ENCODE measurements around the gene ZNF267.
"Not testable (repeated sequence)": the region's sequence is repeated elsewhere in the genome, so short reads cannot be mapped to it uniquely, and the experiment has no call there.

ZNF267 gene

DNA sequence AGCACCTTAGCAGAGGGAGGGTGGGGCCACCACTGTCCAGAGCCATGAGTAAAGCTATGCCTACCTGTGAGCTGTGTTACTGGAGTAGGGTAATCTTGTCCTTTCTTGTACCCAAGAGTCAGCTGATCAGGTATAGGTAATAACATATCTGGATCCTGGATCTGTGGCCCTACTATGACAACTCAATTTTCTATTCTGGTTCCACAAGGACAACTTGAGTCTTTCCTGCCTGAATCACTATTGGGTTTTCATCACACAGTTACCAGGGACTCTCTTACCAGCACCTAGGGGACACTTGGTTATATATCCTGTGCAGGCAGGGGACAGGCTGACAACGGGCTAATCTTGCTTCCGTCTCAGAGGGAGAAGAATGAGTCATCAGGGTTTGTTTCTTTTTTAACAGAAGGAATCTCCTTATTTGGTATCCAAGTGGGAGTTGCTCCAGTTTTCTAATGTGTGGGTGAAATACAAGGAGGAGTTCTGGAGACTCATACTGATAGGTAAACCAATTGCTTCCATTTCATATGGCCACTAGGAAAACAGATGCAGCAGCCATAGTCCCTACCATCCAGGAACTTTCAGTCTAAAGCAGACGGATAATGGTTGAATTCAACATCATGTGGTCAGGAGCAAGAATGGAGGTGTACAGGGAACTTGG lies 6.8 kb downstream of the ZNF267 start:
- no peak for DNase-seq

DNA sequence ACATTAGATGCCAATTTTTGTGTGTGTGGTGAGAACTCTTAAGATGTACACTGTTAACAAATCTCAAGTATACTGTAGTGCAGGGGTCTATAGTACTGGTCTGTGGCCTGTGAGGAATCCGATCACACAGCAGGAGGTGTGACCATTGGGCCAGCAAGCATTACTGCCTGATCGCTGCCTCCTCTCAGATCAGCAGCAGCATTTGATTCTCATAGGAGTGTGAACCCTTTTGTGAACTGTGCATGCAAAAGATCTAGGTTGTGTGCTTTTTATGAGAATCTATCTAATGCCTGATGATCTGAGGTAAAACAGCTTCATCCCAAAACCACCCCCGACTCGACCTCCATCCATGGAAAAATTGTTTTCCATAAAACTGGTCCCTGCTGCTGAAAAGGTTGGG lies 12.6 kb downstream of the ZNF267 start:
- DNase-seq = no peak

DNA sequence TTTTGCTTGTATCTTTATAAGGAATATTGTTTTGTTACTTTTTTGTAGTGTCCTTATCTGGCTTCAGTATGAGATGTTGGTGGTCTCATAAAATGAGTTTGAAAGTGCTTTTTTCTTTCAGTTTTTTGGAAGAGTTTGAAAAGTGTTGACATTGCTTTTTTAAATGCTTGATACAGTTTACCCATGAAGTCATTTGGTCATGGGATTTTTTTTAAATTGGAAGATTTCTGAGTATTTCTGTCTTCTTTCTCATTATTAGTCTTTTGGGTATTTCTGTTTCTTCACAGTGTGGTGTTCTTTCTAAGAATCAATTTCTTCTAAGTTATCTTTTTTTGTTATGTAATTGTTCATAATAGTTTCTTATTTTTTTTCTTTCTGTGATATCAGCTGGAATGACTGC lies 15.1 kb downstream of the ZNF267 start:
- no peak for DNase-seq

DNA sequence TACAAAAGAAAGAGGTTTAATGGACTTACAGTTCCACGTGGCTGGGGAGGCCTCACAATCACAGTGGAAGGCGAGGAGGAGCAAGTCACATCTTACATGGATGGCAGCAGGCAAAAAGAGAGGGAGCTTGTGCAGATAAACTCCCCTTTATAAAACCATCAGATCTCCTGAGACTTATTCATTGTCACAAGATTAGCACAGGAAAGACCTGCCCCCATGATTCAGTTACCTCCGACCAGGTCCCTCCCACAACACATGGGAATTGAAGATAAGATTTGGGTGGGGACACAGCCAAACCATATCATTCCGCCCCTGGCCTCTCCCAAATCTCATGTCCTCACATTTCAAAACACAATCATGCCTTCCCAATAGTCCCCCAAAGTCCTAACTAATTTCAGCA lies 18.5 kb downstream of the ZNF267 start:
- DNase-seq = not testable (repeated sequence)

- DNase-seq = no peak
Measured at GRCh38 chr16:31893824-31894223, 20.2 kb downstream of the ZNF267 start.

DNA sequence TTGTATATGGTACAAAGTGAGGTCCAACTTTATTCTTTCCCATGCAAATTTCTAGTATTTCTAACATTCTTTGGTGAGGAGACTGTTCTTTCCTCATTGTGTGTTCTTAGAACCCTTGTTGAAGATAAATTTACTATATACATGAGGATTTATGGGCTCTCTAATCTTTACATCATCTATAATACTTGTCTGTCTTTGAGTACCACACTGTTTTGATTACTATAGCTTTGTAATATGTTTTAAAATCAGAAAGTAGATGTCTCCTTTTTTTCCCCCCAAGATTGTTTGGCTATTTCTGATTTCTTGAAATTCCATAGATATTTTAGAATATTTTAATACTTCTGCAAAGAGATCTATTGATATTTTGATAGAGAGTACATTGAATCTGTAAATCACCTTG lies 23.7 kb downstream of the ZNF267 start:
- DNase-seq = no peak

- no peak for DNase-seq
Measured at GRCh38 chr16:31899505-31899904, 25.9 kb downstream of the ZNF267 start.

- not testable (repeated sequence) for DNase-seq
Measured at GRCh38 chr16:31904571-31904970, 31.0 kb downstream of the ZNF267 start.

- DNase-seq = no peak
Measured at GRCh38 chr16:31913668-31914067, 40.1 kb downstream of the ZNF267 start.

DNA sequence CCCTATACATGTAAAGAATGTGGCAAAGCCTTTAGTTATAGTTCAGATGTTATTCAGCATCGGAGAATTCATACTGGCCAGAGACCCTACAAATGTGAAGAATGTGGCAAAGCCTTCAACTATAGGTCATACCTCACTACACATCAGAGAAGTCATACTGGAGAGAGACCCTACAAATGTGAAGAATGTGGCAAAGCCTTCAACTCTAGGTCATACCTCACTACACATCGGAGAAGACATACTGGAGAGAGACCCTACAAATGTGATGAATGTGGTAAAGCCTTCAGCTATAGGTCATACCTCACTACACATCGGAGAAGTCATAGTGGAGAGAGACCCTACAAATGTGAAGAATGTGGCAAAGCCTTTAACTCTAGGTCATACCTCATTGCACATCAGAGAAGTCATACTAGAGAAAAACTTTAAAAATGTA lies 42.5 kb downstream of the ZNF267 start:
- no peak for DNase-seq

- no peak for DNase-seq
Measured at GRCh38 chr16:31920373-31920772, 46.8 kb downstream of the ZNF267 start.

GRCh38 chr16:31951806-31952205 lies 78.2 kb downstream of the ZNF267 start:
- not testable (repeated sequence) for DNase-seq

DNA sequence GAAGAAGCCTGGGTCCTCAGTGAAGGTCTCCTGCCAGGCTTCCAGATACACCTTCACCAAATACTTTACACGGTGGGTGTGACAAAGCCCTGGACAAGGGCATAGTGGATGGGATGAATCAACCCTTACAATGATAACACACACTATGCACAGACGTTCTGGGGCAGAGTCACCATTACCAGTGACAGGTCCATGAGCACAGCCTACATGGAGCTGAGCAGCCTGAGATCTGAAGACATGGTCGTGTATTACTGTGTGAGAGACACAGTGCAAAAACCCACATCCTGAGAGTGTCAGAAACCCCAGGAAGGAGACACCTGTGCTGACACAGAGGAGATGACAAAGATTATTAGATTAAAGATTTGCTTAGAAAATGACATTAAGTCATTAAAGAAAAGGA lies 78.6 kb downstream of the ZNF267 start:
- not testable (repeated sequence) for DNase-seq

GRCh38 chr16:31956221-31956620 lies 82.6 kb downstream of the ZNF267 start:
- not testable (repeated sequence) for DNase-seq

- not testable (repeated sequence) for DNase-seq
Measured at GRCh38 chr16:31960186-31960910, 86.7 kb downstream of the ZNF267 start.

Data from activated T-cell treated with anti-CD3 and anti-CD28 coated beads, Interleukin-2, amount 50 U/mL, for 1 hour (primary cell).